Measurements from ENCODE around the gene PPP5C. TPM values are rescaled to one million over a fixed set of nuclear protein-coding genes. Genes with fewer than 3 reads are reported as not detected.

Gene PPP5C
- total RNA-seq, 1 experiment from 2014 or later, result 130 TPM

DNA sequence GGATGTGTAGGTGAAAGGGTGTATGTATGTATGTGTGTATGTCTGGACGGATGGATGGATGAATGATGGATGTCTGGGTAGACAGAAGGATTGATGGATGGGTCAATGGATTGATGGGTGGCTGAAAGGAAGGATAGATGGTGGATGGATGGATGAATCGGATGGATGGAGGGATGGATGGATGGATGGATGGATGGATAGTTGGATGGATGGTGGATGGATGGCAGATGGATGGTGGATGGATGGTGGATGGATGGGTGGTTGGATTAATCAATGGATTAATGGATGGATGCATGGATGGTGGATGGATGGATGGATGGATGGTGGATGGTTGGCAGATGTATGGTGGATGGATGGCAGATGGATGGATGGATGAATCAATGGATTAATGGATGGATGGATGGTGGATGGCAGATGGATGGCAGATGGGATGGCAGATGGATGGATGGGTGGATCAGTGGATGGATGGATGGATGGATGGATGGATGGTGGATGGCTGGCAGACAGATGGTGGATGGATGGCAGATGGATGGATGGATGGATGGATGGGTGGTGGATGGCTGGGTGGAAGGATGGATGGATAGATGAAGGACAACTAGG is 16.5 kb upstream of the PPP5C start:
- no peak for DNase-seq (ENCODE audit: low read depth)

DNA sequence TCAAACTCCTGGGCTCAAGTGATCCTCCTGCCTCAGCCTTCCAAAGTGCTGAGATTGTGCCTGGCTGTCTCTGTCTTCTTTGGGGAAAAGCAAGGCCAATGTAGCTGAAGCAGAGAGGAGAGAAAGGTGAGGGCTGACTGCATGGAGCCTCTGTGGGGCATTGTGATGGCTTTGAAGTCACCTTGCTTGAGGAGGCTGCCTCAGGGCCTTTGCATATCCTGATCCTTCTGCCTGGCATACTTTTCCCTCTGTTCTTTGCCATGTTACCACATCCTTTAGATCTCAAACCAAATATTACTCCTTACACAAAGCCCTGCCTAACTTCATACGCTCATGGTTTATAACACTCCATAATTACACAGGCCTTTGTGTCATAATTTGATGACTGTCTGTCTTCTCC is 9.4 kb upstream of the PPP5C start:
- no peak for DNase-seq (ENCODE audit: low read depth)

DNA sequence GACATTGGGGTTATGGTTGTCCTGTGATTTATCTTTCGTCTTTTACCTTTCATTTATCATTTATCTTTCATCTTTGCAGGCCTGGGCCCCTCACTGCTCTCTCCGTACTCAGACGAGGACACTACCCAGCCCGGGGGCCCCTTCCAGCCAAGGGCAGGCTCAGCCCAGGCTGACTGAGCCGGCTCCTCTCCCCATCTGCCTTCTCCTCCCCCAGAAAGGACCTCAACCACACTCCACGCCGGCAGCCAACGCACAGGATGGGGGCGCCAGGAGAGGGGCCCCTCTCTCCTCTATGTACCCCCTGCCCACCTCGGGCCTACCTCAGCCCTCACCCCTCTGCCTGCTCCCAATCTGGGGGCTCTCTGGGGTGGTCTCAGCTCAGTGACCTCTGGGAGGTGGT is 7.4 kb upstream of the PPP5C start:
- no peak for DNase-seq (ENCODE audit: low read depth)

DNA sequence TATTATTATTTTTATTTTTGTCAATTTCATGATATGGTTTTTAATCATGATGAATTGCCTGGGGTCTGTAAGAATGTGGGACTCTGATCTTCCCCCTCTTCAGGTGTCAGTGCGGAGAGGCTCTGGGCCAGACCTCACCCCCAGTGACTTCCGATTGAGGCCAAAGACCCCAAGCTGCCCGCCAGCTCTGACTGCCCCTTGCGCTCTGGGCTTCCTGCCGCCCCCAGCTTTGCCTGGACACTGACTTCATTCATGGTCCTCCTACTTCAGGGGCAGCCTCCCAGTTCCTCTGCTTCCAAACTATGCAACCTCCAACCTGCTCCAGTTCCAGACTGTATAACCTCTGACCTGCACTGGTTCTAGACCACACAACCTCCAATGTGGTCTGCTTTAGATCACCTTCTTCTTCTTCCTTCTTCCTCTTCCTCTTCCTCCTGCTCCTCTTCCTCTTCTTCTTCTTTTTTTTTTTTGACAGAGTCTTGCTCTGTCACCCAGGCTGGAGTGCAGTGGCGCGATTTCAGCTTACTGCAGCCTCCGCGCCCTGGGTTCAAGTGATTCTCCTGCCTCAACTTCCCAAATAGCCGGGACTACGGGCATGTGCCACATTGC is 6.7 kb upstream of the PPP5C start:
- DNase-seq (ENCODE audit: low read depth), result no peak

DNA sequence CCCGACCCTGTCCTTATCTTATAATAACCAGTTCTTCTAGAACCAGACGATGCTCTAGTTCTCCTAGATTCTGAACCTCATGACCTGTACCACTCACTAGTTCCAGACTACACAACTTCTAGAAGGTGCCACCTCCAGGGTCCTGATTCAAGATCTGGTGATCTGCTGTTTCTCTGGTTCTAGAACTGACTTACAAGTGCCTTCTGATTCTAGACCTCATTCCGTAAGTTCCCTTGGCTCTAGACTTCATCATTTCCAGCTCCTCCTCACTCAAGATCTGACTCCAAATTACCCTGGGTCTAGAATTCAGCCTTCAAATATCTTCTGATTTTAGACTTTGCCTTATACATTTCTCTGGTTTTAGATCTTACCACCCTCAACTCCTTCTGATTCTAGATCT is 5.0 kb upstream of the PPP5C start:
- DNase-seq (ENCODE audit: low read depth), result no peak

DNA sequence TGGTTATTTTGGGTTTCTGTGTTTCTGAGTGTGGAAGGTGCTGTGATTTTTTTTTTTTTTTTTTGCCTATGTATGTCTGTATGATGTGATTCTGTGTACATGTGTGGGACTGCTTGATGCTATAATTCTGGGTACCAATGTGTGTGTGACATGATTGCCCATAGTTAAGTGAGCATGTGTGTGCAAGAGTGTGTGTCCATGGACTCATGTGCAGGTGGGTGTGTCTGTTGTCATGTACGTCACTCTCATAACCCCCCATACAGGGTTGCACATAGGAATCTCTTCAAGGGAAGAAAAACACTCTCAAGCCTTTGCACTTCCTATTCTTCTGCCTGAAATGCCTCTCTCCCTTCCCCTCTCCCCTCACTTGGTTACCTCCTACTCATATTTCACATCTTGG is 2.5 kb upstream of the PPP5C start:
- no peak for DNase-seq (ENCODE audit: low read depth)

DNA sequence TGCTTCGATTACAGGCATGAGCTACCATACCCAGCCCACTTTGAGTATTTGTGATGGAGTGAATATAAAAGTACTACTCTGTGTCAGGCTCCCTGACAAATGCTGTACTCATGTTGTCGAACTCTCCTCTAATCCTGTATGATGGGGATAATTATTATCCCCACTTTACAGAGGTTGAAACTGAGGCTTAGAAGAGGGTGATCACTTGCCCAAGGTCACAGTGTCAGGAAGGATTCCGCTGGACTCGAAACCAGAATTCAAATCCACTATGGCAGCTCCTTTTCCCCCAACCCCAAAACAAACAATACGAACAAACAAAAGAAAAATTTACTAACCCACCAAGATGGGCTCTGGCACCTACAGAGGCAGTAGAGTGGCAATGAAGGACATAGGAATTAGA is 1.7 kb upstream of the PPP5C start:
- DNase-seq (ENCODE audit: low read depth), result no peak

DNA sequence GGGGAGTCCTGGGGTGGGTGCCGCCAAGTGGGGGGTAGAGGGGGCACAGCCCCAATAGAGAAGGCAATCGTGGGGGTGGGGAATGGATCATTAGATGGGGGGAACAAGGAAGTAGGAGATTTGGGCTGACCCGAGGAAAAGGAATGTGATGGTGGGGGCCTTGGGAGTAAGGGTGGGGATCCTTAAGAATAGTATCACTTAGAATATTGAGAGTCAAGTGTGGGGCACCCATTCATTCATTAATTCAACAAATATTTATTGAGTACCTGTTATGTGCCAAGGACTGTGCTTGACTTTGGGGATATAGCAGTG is 641 bp downstream of the PPP5C start:
- DNase-seq (ENCODE audit: low read depth), result no peak

DNA sequence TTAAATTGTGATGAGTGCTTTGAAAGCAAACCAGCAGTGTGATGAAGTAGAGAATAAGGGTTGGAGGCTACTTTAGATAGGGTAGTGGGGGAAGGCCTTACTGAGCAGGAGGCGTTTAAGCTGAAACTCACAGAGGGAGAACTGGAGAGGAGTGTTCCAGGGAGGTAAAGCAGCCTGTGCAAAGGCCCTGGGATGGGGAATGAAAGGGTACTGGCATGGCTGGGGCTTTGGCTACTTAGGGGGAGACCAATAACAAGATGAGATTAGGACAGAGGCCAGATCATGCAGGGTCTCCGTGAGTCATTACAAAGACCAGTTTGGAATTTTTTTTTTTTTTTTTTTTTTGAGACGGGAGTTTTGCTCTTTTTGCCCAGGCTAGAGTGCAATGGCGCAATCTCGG is 1.1 kb downstream of the PPP5C start:
- no peak for DNase-seq (ENCODE audit: low read depth)

DNA sequence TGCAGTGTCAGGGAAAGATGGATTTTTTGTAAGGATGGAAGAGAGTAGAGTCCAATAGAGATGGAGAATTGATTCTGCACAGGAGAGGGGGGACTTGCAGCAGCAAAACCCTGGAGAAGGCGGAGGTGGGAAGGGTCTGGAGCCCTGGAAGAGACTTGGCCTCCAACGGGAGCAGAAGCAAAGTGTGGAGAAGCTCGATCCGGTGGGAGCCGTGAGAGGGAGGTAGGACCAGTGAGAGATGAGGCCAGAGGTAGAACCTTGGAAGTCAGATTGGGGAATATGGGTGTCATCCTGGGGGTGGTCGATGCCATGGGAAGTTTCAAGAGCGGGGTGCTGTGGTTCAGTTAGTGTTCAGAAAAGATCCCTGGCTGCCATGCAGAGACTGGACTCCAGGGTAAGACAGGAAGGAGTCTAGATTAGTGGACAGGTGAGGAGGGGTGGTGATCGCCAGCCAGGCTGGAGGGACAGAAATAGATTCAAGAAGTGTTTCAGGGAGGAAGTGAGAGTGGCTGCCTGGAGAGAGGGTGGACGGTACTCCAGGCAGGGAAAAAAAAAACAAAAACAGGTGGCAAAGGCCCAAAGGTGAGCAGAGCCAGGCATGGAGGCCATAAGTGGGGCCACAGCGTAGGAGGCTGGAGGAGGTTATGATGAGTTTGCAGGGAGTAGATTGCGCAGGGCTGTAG is 2.6 kb downstream of the PPP5C start:
- DNase-seq (ENCODE audit: low read depth), result no peak

DNA sequence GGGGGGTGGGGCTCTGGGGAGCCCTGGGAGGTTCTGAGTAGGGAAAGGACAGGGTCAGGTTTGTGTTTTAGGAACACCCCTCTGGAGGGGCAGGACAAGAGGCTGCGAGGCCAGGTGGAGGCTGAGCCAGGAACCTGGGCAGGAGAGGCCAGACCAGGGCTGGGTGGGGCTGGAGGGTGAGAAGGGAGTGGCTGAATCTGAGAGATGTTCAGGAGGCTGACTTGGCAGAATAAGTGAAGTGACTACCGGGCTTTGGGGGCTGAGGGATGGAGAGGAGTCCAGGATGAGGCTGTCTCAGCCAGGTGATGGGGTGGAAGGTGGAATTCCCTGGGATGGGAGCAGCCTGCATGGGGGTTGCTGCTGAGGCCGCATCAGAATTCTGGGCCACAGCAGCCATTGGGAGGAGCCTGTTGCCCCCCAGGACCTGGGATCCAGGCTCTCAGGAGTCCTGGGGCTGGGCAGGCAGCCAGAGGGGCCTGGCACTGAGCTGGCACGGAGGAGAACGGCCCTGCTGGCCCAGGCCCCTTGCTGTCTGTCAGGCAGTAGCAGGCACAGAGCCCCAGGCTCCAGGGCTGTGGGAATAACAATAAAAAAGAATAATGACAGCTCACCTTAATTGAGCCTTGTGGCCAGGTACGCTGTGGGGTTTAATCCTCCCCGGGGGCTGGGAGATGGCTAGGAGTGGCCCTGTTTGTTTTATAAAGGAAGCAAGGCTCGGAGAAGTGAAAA is 3.3 kb downstream of the PPP5C start:
- no peak for DNase-seq (ENCODE audit: low read depth)

DNA sequence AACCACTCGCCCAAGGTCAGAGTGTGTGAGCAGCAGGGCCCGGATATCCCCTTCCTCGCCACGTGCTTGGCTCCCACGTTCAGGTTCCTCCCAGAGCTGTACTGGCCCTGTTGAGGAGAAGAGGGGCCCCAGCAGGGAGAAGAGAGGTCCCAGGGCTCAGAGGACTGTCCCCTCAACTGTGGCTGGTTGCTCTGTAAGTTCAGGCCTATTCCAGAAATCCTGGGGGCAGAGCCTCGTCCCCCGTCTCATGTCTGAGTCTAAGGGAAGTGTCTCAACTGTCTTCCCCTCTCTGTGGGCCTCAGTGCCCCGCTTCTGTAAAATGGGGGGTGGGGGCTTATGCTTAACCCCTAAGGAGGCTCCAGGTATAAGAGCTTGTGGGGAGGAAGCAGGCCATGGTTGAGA is 3.9 kb downstream of the PPP5C start:
- no peak for DNase-seq (ENCODE audit: low read depth)

DNA sequence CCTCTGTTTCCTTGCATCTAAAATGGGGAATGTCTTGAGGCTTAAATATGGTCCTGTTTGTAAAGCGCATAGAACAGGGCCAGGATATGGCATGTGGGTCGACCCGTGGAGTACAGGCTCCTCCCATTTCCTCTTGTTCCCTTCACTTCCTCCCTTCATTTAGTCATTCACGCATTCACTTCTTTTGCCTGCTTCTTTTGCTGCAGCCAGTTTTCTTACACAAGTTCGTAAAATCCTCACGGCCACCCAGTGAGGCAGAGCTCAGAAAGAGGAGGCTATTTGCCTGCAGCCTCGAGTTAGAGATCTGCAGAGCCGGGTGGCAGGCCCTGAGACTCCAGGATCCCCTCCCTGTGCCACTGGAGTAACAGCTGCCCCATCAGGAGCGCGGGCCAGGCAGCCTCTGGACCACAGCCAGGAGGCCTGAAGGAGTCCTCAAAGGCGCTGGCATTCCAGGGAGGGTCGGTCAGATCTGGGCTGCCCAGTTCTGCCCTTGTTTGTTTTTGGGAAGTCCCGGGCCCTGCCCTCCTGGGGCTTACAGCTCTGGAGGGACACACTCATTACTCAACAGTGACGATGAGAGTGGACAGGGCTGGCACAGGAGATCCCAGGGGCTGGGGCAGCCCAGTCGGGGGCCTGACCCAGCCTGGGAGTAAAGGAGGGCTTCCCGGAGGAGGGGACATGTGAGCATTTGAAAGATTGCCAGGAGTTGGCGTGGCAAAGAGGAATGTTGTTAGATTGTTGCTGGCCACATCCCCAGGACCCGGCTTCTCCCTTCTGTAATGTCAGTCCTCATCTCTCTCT is 4.6 kb downstream of the PPP5C start:
- peak; percentile 35 for DNase-seq (ENCODE audit: low read depth)

DNA sequence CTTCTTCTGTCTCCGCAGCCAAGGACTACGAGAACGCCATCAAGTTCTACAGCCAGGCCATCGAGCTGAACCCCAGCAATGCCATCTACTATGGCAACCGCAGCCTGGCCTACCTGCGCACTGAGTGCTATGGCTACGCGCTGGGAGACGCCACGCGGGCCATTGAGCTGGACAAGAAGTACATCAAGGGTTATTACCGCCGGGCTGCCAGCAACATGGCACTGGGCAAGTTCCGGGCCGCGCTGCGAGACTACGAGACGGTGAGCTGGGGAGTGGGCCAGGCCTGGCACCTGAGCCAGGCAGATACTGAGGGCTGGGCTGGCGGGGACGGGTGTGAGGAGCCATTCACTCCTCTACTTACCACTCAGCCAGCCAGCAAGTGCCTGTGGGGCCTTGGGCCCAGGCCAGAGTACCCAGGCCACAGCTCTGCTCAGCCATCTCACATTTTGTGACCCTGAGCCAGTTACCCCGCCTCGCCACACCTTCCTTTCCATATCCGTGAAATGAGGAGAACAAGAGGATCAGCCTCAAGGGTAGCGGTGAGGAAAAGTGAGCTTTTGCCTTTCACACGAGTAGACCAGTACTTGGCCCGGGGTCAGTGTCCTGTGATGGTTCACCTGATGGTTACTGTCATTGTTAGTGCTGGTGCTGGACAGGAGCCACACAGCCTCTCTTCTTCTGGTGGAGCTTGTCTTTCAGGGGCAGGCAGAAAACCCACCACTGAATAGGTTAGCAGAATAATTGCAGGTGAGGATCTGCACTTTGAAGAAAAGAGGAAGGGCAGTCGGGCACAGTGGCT is 7.0 kb downstream of the PPP5C start:
- no peak for DNase-seq (ENCODE audit: low read depth)

DNA sequence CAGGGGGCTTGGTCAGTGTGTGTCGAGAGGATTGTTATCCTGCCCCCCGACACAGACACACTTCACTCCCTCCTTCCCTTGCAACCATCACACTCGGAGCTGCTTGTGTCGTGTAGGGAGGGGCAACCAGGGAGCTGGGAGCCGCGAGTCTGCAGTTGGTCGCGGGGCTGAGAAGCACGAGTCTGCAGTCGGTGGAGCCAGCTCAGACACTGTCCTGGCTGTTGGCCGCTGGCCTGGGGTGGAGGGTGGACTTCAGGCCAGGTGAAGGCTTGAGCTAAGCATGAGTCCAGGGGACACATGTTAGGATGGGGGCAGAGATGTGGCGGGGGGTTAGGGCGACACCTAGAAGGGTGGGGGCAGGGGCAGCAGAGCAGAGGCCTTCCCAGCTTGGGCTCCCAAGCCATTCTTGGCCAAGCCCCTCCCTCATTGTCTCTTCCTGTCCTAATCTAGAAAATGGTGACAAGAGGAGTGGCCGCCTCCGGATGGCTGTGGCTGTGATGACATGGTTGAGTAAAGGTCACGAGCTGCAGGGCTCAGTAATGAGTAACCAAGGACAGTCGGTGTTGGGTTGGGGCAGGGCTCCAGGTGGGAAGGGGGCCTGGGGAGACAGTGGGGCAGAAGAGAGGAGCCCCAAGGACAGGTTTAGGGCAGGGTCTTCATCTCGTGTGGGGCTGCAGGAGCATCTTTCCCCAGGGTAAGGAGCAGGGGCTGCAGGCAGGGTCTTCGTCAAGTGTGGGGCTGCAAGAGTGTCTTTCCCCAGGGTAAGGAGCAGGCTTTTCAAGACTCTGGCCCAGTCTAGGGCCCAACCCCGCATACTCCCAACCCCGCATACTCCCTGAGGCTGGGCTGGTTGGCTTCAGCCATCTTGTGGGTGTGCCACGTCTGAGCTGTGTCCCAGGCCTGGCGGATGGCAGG is 8.6 kb downstream of the PPP5C start:
- no peak for DNase-seq (ENCODE audit: low read depth)

DNA sequence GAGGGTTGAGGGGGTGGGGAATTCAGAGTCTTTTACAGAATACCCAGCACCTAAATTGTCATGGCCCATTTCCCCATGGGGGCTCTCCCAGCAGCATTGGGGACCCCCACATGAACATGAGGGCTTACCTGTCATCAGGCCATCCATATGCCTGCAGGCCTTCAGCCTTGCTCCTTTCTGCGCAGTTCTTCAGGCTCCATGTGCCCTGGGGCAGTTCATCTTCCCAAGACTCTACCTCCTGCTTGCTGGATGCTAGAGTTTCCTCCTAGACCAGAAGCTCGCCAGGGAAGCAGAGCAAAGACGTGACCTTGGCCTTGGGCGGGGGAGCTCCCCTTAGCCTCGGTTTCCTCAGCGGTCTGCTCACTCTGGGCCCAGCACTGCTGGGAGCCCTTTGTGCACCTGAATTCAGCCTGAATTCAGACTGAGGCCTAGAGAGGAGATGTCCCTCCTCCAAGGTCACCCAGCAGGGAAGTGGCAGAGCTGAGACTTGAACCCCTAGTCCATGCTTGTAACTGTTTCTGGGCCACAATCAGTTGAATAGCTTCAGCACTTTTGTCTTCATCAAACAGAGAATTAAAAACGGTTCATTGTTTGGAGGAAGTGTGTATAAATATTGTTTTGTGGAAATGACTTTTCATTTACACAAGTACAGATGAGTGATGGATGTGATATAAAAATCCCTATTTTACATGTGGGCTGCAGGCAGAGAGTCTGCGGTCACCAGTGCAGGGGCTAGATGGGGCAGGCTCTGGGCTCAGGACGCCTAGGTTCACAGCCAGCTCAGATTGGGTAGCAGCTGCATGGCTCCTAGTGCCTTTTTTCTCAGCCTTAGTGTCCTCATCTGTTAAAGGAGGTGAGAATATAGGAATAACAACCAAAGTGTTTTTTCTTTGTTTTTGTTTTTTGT is 9.5 kb downstream of the PPP5C start:
- DNase-seq (ENCODE audit: low read depth), result no peak

DNA sequence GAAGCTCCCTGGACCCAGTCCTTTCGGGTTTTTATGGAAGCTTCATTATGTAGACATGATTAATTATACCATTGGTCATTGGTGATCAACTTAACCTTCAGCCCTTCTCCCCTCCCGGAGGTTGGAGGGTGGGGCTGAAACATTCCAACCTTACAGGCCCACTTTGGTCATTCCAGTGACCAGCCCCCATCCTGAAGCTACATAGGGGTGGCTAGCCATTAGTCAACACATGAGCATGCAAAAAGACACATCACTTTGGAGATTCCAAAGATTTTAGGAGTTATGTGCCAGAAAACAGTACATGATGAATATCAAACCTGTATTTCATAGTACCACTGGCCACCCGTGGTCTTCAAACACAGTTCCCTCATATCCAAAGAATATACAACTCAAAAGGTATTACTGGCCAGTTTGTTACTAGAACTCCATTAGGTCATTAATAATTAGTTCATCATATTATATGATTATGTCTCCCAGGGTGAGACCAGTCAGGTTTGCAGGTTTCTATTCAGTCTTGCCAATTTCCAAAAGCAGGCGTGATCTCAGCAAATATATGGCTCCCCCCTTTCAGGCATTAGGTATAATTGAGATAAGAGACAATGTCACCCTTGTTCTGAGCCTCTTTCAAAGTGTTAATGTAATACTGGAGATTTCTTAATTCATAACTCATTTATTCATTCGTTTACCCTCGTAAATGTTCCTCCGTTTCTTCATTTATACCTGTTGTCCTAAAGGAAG is 11.1 kb downstream of the PPP5C start:
- no peak for DNase-seq (ENCODE audit: low read depth)

DNA sequence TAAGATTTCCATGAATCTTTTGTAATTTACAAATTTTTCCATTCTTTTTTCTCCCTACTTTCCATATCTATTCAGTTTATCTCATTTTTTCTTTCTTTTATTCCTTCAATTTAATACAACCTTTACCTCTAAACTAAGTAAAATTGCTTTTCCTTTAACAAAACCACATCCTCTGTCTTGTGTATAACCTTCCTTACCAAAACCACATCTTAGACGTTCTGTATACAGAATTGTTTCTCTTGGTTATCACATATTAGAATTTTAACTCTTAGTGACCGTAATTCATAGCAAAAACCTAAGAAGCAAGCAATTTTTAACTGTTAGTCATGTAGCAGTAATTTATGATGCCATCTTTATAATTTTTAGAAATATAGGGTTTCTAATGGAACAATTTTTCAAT is 15.0 kb downstream of the PPP5C start:
- DNase-seq (ENCODE audit: low read depth), result no peak
